Glutamatergic neuron (in vitro differentiated cells): ENCODE measurements around the gene COQ2. TPM values are rescaled to one million over a fixed set of nuclear protein-coding genes. Genes with fewer than 3 reads are reported as not detected.

ENCODE experiments used
- DNase-seq: peaks from one replicate; pipeline ENCODE4 v3.0.0; 2022
- H3K27ac Mint-ChIP-seq: one replicate; pipeline ENCODE4 v1.8.0; 2020; ENCODE audit warnings: mild to moderate bottlenecking, mixed read lengths, inconsistent platforms; ENCODE audit not compliant: unreplicated experiment
- H3K27me3 Mint-ChIP-seq: one replicate; pipeline ENCODE4 v1.8.0; 2020; ENCODE audit warnings: mild to moderate bottlenecking, moderate library complexity, mixed read lengths, inconsistent platforms; ENCODE audit not compliant: unreplicated experiment
- H3K36me3 Mint-ChIP-seq: one replicate; pipeline ENCODE4 v1.8.0; 2020; ENCODE audit warnings: mild to moderate bottlenecking, mixed read lengths, inconsistent platforms; ENCODE audit not compliant: unreplicated experiment
- H3K4me1 Mint-ChIP-seq: one replicate; pipeline ENCODE4 v1.8.0; 2020; ENCODE audit warnings: mild to moderate bottlenecking, low read depth, mixed read lengths, inconsistent platforms; ENCODE audit not compliant: unreplicated experiment
- H3K4me3 Mint-ChIP-seq: one replicate; pipeline ENCODE4 v1.8.0; 2020; ENCODE audit warnings: mild to moderate bottlenecking, mixed read lengths, inconsistent platforms; ENCODE audit not compliant: unreplicated experiment
- H3K9me3 Mint-ChIP-seq: one replicate; pipeline ENCODE4 v1.8.0; 2020; ENCODE audit warnings: mild to moderate bottlenecking, moderate library complexity, mixed read lengths, inconsistent platforms; ENCODE audit not compliant: unreplicated experiment
- CTCF ChIP-seq: fragments of 200-600 bp; sonication (generic); IDR thresholded peaks from one replicate; pipeline ENCODE4 v1.5.0; 2021; ENCODE audit not compliant: partially characterized antibody, unreplicated experiment
- total RNA-seq: library from RNA; stranded (reverse); fragmentation: NEBNext Ultra II Directional; extraction: Animal tissue kit (Norgen Biotek cat#: 25700); gene quantifications from one replicate; pipeline ENCODE4 v1.2.1, GENCODE V29; 2021; ENCODE audit not compliant: unreplicated experiment

COQ2 gene
- total RNA-seq, 1 donor from 2014 or later: 5.3 TPM

GRCh38 chr4:83217721-83218522 is 66.7 kb downstream of the COQ2 start:
- Mint-ChIP-seq H3K36me3 (no peaks in the 10 kb centered on the region), H3K9me3 (peaks cover 7% of the 10 kb centered on the region), H3K4me3 (no peak overlapping the region), H3K27ac (no peak overlapping the region), H3K4me1 (peaks cover 12% of the 10 kb centered on the region), H3K27me3 (peaks cover 3% of the 10 kb centered on the region)
- TF ChIP-seq CTCF: no peak
- DNase-seq: no peak

- DNase-seq: no peak
- Mint-ChIP-seq H3K27ac (no peak overlapping the region), H3K4me1 (peaks cover 12% of the 10 kb centered on the region), H3K4me3 (no peak overlapping the region), H3K27me3 (peaks cover 2% of the 10 kb centered on the region), H3K9me3 (peaks cover 7% of the 10 kb centered on the region), H3K36me3 (no peaks in the 10 kb centered on the region)
- TF ChIP-seq CTCF: no peak
These were observed 67.5 kb downstream of the COQ2 start for GRCh38 chr4:83216959-83217683.

- TF ChIP-seq CTCF: no peak
- no peak overlapping the region for H3K27ac Mint-ChIP-seq
- peaks cover 14% of the 10 kb centered on the region for H3K4me1 Mint-ChIP-seq
- no peak overlapping the region for H3K4me3 Mint-ChIP-seq
- H3K9me3 Mint-ChIP-seq: peaks cover 4% of the 10 kb centered on the region
- H3K36me3 Mint-ChIP-seq: no peaks in the 10 kb centered on the region
- H3K27me3 Mint-ChIP-seq: peaks cover 2% of the 10 kb centered on the region
- DNase-seq: no peak
These were observed 70.5 kb downstream of the COQ2 start for GRCh38 chr4:83214079-83214478.

Other genes with a start within 250 kb of the COQ2 start
- gene COPS4, start 249.6 kb downstream of the COQ2 start, total RNA-seq: 35.2 TPM
- gene PLAC8, start 170.1 kb downstream of the COQ2 start, total RNA-seq: 1.0 TPM
- 1.8 TPM for gene HPSE, start 50.0 kb upstream of the COQ2 start, total RNA-seq
- 11.7 TPM for gene HELQ, start 171.0 kb upstream of the COQ2 start, total RNA-seq
- gene MRPS18C, start 171.3 kb upstream of the COQ2 start, total RNA-seq: 27.3 TPM
- gene ABRAXAS1, start 200.3 kb upstream of the COQ2 start, total RNA-seq: 16.0 TPM